GM23338 (cell line): ENCODE data around the gene FAM171A1. TPM values are rescaled to one million over a fixed set of nuclear protein-coding genes. Genes with fewer than 3 reads are reported as not detected.

ENCODE experiments used
- ATAC-seq: fragments of 200-7000 bp; cut with Tn5 transposase; 3 replicates; pipeline ENCODE4 v1.9.1; 2020
- DNase-seq: peaks from one replicate; pipeline ENCODE4 v3.0.0-alpha.2; 2015; ENCODE audit warnings: low spot score
- H2AFZ ChIP-seq: fragments of 200-600 bp; sonication (generic); 2 replicates; pipeline ENCODE4 v1.8.0; 2016; ENCODE audit warnings: antibody characterized with exemption, mild to moderate bottlenecking, moderate library complexity
- H3F3A ChIP-seq: fragments of 200-600 bp; sonication (generic); replicated peaks from 2 replicates; pipeline ENCODE4 v1.8.0; 2017; ENCODE audit warnings: antibody characterized with exemption, mixed run types, low read depth
- H3K27ac ChIP-seq: fragments of 200-600 bp; sonication (generic); 2 replicates; pipeline ENCODE4 v1.6.1; 2016; ENCODE audit warnings: low read depth
- H3K27me3 ChIP-seq: fragments of 200-600 bp; sonication (generic); 2 replicates; pipeline ENCODE4 v1.8.0; 2016; ENCODE audit warnings: mild to moderate bottlenecking, mixed run types, moderate library complexity; ENCODE audit not compliant: insufficient read depth
- H3K36me3 ChIP-seq: fragments of 200-600 bp; sonication (generic); 2 replicates; pipeline ENCODE4 v1.8.0; 2016; ENCODE audit warnings: mild to moderate bottlenecking; ENCODE audit not compliant: insufficient read depth
- H3K4me1 ChIP-seq: fragments of 200-600 bp; sonication (generic); 2 replicates; pipeline ENCODE4 v1.8.0; 2016; ENCODE audit warnings: mild to moderate bottlenecking, moderate library complexity; ENCODE audit not compliant: insufficient read depth
- H3K4me2 ChIP-seq: fragments of 200-600 bp; sonication (generic); 2 replicates; pipeline ENCODE4 v1.7.1; 2017; ENCODE audit warnings: mixed run types
- H3K4me3 ChIP-seq: fragments of 200-600 bp; sonication (generic); 2 replicates; pipeline ENCODE4 v1.6.1; 2016; ENCODE audit warnings: mixed run types
- H3K79me2 ChIP-seq: fragments of 200-600 bp; sonication (generic); replicated peaks from 2 replicates; pipeline ENCODE4 v1.8.0; 2017; ENCODE audit warnings: mild to moderate bottlenecking; ENCODE audit not compliant: insufficient read depth
- H3K9me2 ChIP-seq: fragments of 200-600 bp; sonication (generic); 2 replicates; pipeline ENCODE4 v1.8.0; 2017; ENCODE audit not compliant: insufficient read depth
- H4K20me1 ChIP-seq: fragments of 200-600 bp; sonication (generic); replicated peaks from 2 replicates; pipeline ENCODE4 v1.8.0; 2017; ENCODE audit warnings: mild to moderate bottlenecking; ENCODE audit not compliant: insufficient read depth
- H3K27ac Mint-ChIP-seq: 2 replicates; pipeline ENCODE4 v1.8.0; 2020; ENCODE audit warnings: inconsistent platforms, mild to moderate bottlenecking, moderate library complexity, mixed read lengths
- H3K27me3 Mint-ChIP-seq: 3 replicates; pipeline ENCODE4 v1.8.0; 2022; ENCODE audit warnings: low read depth, mild to moderate bottlenecking, moderate library complexity, mixed read lengths, inconsistent platforms; ENCODE audit not compliant: insufficient read depth, poor library complexity
- H3K36me3 Mint-ChIP-seq: 3 replicates; pipeline ENCODE4 v1.8.0; 2021; ENCODE audit warnings: low read depth, mild to moderate bottlenecking, inconsistent platforms, moderate library complexity, mixed read lengths
- H3K4me1 Mint-ChIP-seq: 3 replicates; pipeline ENCODE4 v1.8.0; 2020; ENCODE audit warnings: mild to moderate bottlenecking, inconsistent platforms, mixed read lengths
- H3K4me3 Mint-ChIP-seq: 3 replicates; pipeline ENCODE4 v1.8.0; 2021; ENCODE audit warnings: moderate library complexity, mild to moderate bottlenecking, inconsistent platforms, mixed read lengths
- H3K9me3 Mint-ChIP-seq: 3 replicates; pipeline ENCODE4 v1.8.0; 2020; ENCODE audit warnings: moderate library complexity, mild to moderate bottlenecking, inconsistent platforms, mixed read lengths
- EZH2 ChIP-seq: fragments of 200-600 bp; sonication (generic); IDR thresholded peaks from one replicate; pipeline ENCODE4 v1.8.0; 2017; ENCODE audit warnings: antibody characterized with exemption, mild to moderate bottlenecking, low read depth; ENCODE audit not compliant: unreplicated experiment
- JUNB ChIP-seq: IDR thresholded peaks from one replicate; pipeline ENCODE4 v1.6.1; 2016; ENCODE audit warnings: antibody characterized with exemption; ENCODE audit not compliant: unreplicated experiment
- NANOG ChIP-seq: IDR thresholded peaks from 2 replicates; pipeline ENCODE4 v1.6.1; 2016; ENCODE audit warnings: antibody characterized with exemption, borderline replicate concordance
- ZNF331 ChIP-seq: fragments of 250-450 bp; sonication (Bioruptor Pico); IDR thresholded peaks from 2 replicates; pipeline ENCODE4 v1.5.0; 2020; ENCODE audit warnings: low read depth, mild to moderate bottlenecking, moderate library complexity
- polyA plus RNA-seq: library from polyadenylated mRNA; unstranded; fragments of >200 nt; fragmentation: Nextera tagmentation; extraction: Ambion mirVana; gene quantifications from 2 replicates; pipeline ENCODE4 v1.2.1, GENCODE V29; 2016
- total RNA-seq: library from RNA; depleted of rRNA; stranded (reverse); fragments of >200 nt; shearing (Covaris generic); gene quantifications from 2 replicates; pipeline ENCODE4 v1.2.3, GENCODE V29; 2014
- TF ChIP-seq, protein P1 (sequence below), 2 experiments: fragments of 200-600 bp in 1 of 2; sonication (generic) in 1 of 2; conservative IDR thresholded peaks; 2 replicates each; pipeline versions ENCODE4 v1.5.1 to v1.6.1; 2016 to 2017; ENCODE audit warnings: antibody characterized with exemption in 2 of 2, low read depth in 2 of 2, mild to moderate bottlenecking in 2 of 2, moderate library complexity in 1 of 2
- TF ChIP-seq, protein P2 (sequence below): IDR thresholded peaks from one replicate; pipeline ENCODE4 v1.6.1; 2018; ENCODE audit warnings: antibody characterized with exemption; ENCODE audit not compliant: unreplicated experiment

Gene FAM171A1
- total and polyA plus RNA-seq, 2 experiments from 2014 or later: 11.3 to 32.2 TPM

DNA sequence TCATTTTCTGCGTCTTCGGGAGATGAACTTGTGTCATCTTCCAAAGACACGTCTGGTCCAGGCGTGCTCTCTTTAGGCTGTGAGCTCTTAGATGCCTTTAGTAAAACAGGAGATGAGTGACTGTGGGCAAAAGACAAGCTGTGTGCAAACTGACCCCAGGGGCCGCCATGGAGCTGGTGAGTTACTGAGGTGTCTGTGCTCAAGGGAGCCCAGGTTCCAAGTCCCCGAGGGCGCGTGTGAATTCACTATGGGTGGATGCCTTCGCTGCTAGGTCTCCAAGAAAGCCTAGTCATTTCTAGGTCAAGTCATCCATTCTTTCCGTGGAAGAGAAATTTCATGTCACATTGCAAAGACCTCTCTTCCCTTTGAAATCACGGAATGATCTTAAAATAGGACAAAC is 118.7 kb downstream of the FAM171A1 start:
- H3K36me3 Mint-ChIP-seq: 0 out of 3 replicates have a peak, but pooled peaks cover 2% of the 10 kb centered on the region
- H3F3A ChIP-seq: no peaks in the 10 kb centered on the region
- peaks cover 13% of the 10 kb centered on the region for H3K27me3 Mint-ChIP-seq
- no peaks in the 10 kb centered on the region for H3K9me2 ChIP-seq
- no peaks in the 10 kb centered on the region for H3K27me3 ChIP-seq
- H4K20me1 ChIP-seq: peaks cover 6% of the 10 kb centered on the region; the same call in 1 of the 2 replicates
- H3K4me1 ChIP-seq: peaks cover 19% of the 10 kb centered on the region
- ATAC-seq: no peak
- no peaks in the 10 kb centered on the region for H3K9me3 Mint-ChIP-seq
- no peak overlapping the region for H3K4me3 Mint-ChIP-seq
- no peak overlapping the region for H3K27ac ChIP-seq
- H2AFZ ChIP-seq: no peak overlapping the region
- H3K4me2 ChIP-seq: no peak overlapping the region
- H3K79me2 ChIP-seq: no peaks in the 10 kb centered on the region
- no peak overlapping the region for H3K27ac Mint-ChIP-seq
- no peak for DNase-seq
- 0 out of 2 replicates have a peak, but pooled peaks cover 2% of the 10 kb centered on the region for H3K36me3 ChIP-seq
- H3K4me3 ChIP-seq: no peak overlapping the region
- TF ChIP-seq, protein P1, sequence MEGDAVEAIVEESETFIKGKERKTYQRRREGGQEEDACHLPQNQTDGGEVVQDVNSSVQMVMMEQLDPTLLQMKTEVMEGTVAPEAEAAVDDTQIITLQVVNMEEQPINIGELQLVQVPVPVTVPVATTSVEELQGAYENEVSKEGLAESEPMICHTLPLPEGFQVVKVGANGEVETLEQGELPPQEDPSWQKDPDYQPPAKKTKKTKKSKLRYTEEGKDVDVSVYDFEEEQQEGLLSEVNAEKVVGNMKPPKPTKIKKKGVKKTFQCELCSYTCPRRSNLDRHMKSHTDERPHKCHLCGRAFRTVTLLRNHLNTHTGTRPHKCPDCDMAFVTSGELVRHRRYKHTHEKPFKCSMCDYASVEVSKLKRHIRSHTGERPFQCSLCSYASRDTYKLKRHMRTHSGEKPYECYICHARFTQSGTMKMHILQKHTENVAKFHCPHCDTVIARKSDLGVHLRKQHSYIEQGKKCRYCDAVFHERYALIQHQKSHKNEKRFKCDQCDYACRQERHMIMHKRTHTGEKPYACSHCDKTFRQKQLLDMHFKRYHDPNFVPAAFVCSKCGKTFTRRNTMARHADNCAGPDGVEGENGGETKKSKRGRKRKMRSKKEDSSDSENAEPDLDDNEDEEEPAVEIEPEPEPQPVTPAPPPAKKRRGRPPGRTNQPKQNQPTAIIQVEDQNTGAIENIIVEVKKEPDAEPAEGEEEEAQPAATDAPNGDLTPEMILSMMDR (conservative IDR thresholded peaks at IDR 0.05; ENCODE audit: low read depth in 2 of 2): peak in 1 of 2 experiments; percentile 28; a peak in 3 of 4 replicates
- no peak for TF ChIP-seq NANOG
- peaks cover 37% of the 10 kb centered on the region for H3K4me1 Mint-ChIP-seq

DNA sequence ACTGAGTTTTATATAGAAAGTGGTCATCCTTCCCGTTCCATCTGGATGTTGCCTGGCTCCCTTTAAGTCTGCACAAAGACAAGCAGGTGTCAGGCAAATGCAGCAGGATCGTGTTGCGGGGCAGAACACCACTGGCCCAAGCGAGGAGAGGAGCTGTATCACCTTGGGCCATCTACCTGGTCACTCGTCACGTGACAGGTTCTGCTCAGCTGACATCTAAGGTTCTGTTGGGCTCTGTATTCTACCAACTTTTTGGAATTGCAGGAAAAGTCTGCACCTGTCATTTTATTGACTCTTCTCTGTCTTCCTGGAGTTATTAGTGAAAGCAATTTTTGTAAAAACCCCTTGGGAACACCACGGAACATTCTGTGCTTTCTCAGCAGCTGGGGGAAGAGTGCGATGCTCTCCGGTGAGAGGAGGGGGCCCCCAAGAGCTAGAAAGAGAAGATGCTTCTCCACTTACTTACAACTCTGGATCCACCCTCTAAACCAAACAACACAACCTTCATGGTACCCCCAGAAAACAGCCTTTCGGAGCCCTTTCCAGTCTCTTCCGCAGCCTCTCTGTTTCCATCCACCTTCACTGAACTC is 119.2 kb downstream of the FAM171A1 start:
- Mint-ChIP-seq H3K4me1 (peaks cover 37% of the 10 kb centered on the region), H3K9me3 (no peaks in the 10 kb centered on the region), H3K27ac (no peak overlapping the region), H3K27me3 (peaks cover 11% of the 10 kb centered on the region), H3K36me3 (0 out of 3 replicates have a peak, but pooled peaks cover 2% of the 10 kb centered on the region), H3K4me3 (no peak overlapping the region)
- Histone ChIP-seq H3K4me2 (no peak overlapping the region), H3K4me3 (no peak overlapping the region), H3K9me2 (no peaks in the 10 kb centered on the region), H3K79me2 (no peaks in the 10 kb centered on the region), H4K20me1 (peaks cover 6% of the 10 kb centered on the region; the same call in 1 of the 2 replicates), H2AFZ (no peak overlapping the region), H3F3A (no peaks in the 10 kb centered on the region), H3K27ac (no peak overlapping the region), H3K36me3 (0 out of 2 replicates have a peak, but pooled peaks cover 2% of the 10 kb centered on the region), H3K4me1 (peaks cover 19% of the 10 kb centered on the region), H3K27me3 (no peaks in the 10 kb centered on the region)
- TF ChIP-seq, protein P1 (conservative IDR thresholded peaks at IDR 0.05; ENCODE audit: low read depth in 2 of 2): peak in 1 of 2 experiments; percentile 11; a peak in 2 of 4 replicates
- TF ChIP-seq JUNB: no peak
- no peak for TF ChIP-seq EZH2
- no peak for TF ChIP-seq ZNF331 (CRISPR knock-in tag)
- no peak for TF ChIP-seq NANOG
- TF ChIP-seq, protein P2, sequence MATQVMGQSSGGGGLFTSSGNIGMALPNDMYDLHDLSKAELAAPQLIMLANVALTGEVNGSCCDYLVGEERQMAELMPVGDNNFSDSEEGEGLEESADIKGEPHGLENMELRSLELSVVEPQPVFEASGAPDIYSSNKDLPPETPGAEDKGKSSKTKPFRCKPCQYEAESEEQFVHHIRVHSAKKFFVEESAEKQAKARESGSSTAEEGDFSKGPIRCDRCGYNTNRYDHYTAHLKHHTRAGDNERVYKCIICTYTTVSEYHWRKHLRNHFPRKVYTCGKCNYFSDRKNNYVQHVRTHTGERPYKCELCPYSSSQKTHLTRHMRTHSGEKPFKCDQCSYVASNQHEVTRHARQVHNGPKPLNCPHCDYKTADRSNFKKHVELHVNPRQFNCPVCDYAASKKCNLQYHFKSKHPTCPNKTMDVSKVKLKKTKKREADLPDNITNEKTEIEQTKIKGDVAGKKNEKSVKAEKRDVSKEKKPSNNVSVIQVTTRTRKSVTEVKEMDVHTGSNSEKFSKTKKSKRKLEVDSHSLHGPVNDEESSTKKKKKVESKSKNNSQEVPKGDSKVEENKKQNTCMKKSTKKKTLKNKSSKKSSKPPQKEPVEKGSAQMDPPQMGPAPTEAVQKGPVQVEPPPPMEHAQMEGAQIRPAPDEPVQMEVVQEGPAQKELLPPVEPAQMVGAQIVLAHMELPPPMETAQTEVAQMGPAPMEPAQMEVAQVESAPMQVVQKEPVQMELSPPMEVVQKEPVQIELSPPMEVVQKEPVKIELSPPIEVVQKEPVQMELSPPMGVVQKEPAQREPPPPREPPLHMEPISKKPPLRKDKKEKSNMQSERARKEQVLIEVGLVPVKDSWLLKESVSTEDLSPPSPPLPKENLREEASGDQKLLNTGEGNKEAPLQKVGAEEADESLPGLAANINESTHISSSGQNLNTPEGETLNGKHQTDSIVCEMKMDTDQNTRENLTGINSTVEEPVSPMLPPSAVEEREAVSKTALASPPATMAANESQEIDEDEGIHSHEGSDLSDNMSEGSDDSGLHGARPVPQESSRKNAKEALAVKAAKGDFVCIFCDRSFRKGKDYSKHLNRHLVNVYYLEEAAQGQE: no peak
- ATAC-seq (no peak), DNase-seq (no peak)
